ENCODE data around the gene ADAMTSL5.

DNA sequence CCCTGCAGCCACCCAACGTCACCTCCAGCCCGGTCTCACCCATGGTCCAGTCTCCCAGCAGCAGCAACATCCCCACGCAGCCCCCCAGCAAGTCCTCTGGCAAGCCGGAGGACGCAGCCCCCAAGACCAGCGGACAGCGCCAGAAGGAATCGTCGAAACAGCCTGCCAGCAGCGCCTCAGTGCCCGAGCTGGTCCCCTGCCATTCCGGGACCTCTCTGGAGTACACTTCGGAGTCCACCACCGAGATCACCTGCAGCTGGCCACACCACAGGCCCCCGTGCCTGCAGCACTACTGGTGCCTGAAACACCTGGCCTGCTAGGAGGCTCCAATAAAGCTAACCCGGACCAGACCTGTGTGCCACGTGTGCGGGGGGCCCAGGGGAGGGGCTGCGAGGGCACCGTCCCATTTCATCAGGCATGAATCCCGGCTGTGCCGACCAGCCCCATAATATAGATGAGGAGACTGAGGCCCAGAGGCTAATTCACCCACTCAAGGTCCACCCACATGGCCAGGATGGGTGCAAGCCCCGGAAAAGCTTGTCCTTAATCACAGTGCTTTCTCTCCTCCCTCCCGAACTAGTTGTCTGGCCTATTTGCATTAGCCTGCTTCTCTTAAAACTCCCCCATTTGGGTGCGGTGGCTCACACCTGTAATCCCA, 15.1 kb downstream of the ADAMTSL5 start:
- TF ChIP-seq POLR2AphosphoS5 (IDR thresholded peaks at IDR 0.05): no peak
- TF ChIP-seq EP300 (IDR thresholded peaks at IDR 0.05): no peak

All from sigmoid colon (tissue), 4 donors.